ENCODE results near the gene CPT1C.

CPT1C gene

GRCh38 chr19:49689133-49690078 is 1.5 kb upstream of the CPT1C start, which contains the start of gene ADM5:
ADM5 (plus strand) TSS chr19:49689594; CDS start chr19:49689838, 244 bp downstream.
- Histone ChIP-seq H3K27me3 (ENCODE audit: insufficient read depth, insufficient read length) (no peaks in the 10 kb centered on the region), H3K36me3 (ENCODE audit: insufficient read depth, insufficient read length, low read length) (peaks cover 52% of the 10 kb centered on the region), H3K4me1 (ENCODE audit: insufficient read depth, insufficient read length) (peaks cover 22% of the 10 kb centered on the region), H3K9ac (ENCODE audit: insufficient read length, low read depth) (peak within 1 kb of the TSS; percentile 88), H3K9me3 (ENCODE audit: insufficient read depth, low read length) (no peaks in the 10 kb centered on the region), H3K4me3 (ENCODE audit: insufficient read length, low read depth) (peak within 1 kb of the TSS; percentile 60)
- no peak for TF ChIP-seq ZNF274 (IDR thresholded peaks at IDR 0.05; ENCODE audit: low read depth, low read length)
- TF ChIP-seq SUZ12 (IDR thresholded peaks at IDR 0.05; ENCODE audit: extremely low read depth, insufficient read depth, insufficient read length) = no peak
- no peak for TF ChIP-seq YY1 (IDR thresholded peaks at IDR 0.05; ENCODE audit: insufficient read depth, insufficient read length)
- no peak for DNase-seq (ENCODE audit: low read depth, low spot score)

GRCh38 chr19:49690079-49690655 is 749 bp upstream of the CPT1C start:
- Histone ChIP-seq H3K9ac (ENCODE audit: insufficient read length, low read depth) (peak overlapping the region; percentile 88), H3K4me3 (ENCODE audit: insufficient read length, low read depth) (peak overlapping the region; percentile 60), H3K27me3 (ENCODE audit: insufficient read depth, insufficient read length) (no peaks in the 10 kb centered on the region), H3K4me1 (ENCODE audit: insufficient read depth, insufficient read length) (peaks cover 20% of the 10 kb centered on the region), H3K9me3 (ENCODE audit: insufficient read depth, low read length) (no peaks in the 10 kb centered on the region), H3K36me3 (ENCODE audit: insufficient read depth, insufficient read length, low read length) (peaks cover 44% of the 10 kb centered on the region)
- no peak for TF ChIP-seq ZNF274 (IDR thresholded peaks at IDR 0.05; ENCODE audit: low read depth, low read length)
- no peak for TF ChIP-seq YY1 (IDR thresholded peaks at IDR 0.05; ENCODE audit: insufficient read depth, insufficient read length)
- no peak for TF ChIP-seq SUZ12 (IDR thresholded peaks at IDR 0.05; ENCODE audit: extremely low read depth, insufficient read depth, insufficient read length)
- DNase-seq (ENCODE audit: low read depth, low spot score) = no peak

GRCh38 chr19:49691243-49692146 is 579 bp downstream of the CPT1C start:
- Histone ChIP-seq H3K9ac (ENCODE audit: insufficient read length, low read depth) (peak overlapping the region; percentile 88), H3K4me3 (ENCODE audit: insufficient read length, low read depth) (peak overlapping the region; percentile 60), H3K36me3 (ENCODE audit: insufficient read depth, insufficient read length, low read length) (peaks cover 31% of the 10 kb centered on the region), H3K9me3 (ENCODE audit: insufficient read depth, low read length) (no peaks in the 10 kb centered on the region), H3K4me1 (ENCODE audit: insufficient read depth, insufficient read length) (peaks cover 19% of the 10 kb centered on the region), H3K27me3 (ENCODE audit: insufficient read depth, insufficient read length) (no peaks in the 10 kb centered on the region)
- no peak for DNase-seq (ENCODE audit: low read depth, low spot score)
- no peak for TF ChIP-seq YY1 (IDR thresholded peaks at IDR 0.05; ENCODE audit: insufficient read depth, insufficient read length)
- TF ChIP-seq SUZ12 (IDR thresholded peaks at IDR 0.05; ENCODE audit: extremely low read depth, insufficient read depth, insufficient read length) = no peak
- no peak for TF ChIP-seq ZNF274 (IDR thresholded peaks at IDR 0.05; ENCODE audit: low read depth, low read length)

GRCh38 chr19:49692147-49692506 is 1.2 kb downstream of the CPT1C start:
- peaks cover 19% of the 10 kb centered on the region for H3K4me1 ChIP-seq (ENCODE audit: insufficient read depth, insufficient read length)
- no peak overlapping the region for H3K4me3 ChIP-seq (ENCODE audit: insufficient read length, low read depth)
- H3K36me3 ChIP-seq (ENCODE audit: insufficient read depth, insufficient read length, low read length) = peaks cover 27% of the 10 kb centered on the region
- no peaks in the 10 kb centered on the region for H3K27me3 ChIP-seq (ENCODE audit: insufficient read depth, insufficient read length)
- no peak for TF ChIP-seq SUZ12 (IDR thresholded peaks at IDR 0.05; ENCODE audit: extremely low read depth, insufficient read depth, insufficient read length)
- no peak for TF ChIP-seq YY1 (IDR thresholded peaks at IDR 0.05; ENCODE audit: insufficient read depth, insufficient read length)
- no peak for TF ChIP-seq ZNF274 (IDR thresholded peaks at IDR 0.05; ENCODE audit: low read depth, low read length)
- H3K9ac ChIP-seq (ENCODE audit: insufficient read length, low read depth) = peak overlapping the region; percentile 64
- no peak for DNase-seq (ENCODE audit: low read depth, low spot score)
- H3K9me3 ChIP-seq (ENCODE audit: insufficient read depth, low read length) = no peaks in the 10 kb centered on the region

- Histone ChIP-seq H3K27me3 (ENCODE audit: insufficient read depth, insufficient read length) (no peaks in the 10 kb centered on the region), H3K9ac (ENCODE audit: insufficient read length, low read depth) (no peak overlapping the region), H3K4me3 (ENCODE audit: insufficient read length, low read depth) (no peak overlapping the region), H3K4me1 (ENCODE audit: insufficient read depth, insufficient read length) (peaks cover 3% of the 10 kb centered on the region), H3K9me3 (ENCODE audit: insufficient read depth, low read length) (no peaks in the 10 kb centered on the region), H3K36me3 (ENCODE audit: insufficient read depth, insufficient read length, low read length) (no peaks in the 10 kb centered on the region)
- no peak for DNase-seq (ENCODE audit: low read depth, low spot score)
- TF ChIP-seq ZNF274 (IDR thresholded peaks at IDR 0.05; ENCODE audit: low read depth, low read length) (no peak), SUZ12 (IDR thresholded peaks at IDR 0.05; ENCODE audit: extremely low read depth, insufficient read depth, insufficient read length) (no peak), YY1 (IDR thresholded peaks at IDR 0.05; ENCODE audit: insufficient read depth, insufficient read length) (no peak)
These were observed 5.2 kb downstream of the CPT1C start for GRCh38 chr19:49696115-49696514.

GRCh38 chr19:49696865-49697264 is 5.9 kb downstream of the CPT1C start:
- H3K9ac ChIP-seq (ENCODE audit: insufficient read length, low read depth) = no peak overlapping the region
- no peaks in the 10 kb centered on the region for H3K27me3 ChIP-seq (ENCODE audit: insufficient read depth, insufficient read length)
- H3K36me3 ChIP-seq (ENCODE audit: insufficient read depth, insufficient read length, low read length) = no peaks in the 10 kb centered on the region
- no peaks in the 10 kb centered on the region for H3K9me3 ChIP-seq (ENCODE audit: insufficient read depth, low read length)
- DNase-seq (ENCODE audit: low read depth, low spot score) = no peak
- H3K4me1 ChIP-seq (ENCODE audit: insufficient read depth, insufficient read length) = peaks cover 3% of the 10 kb centered on the region
- TF ChIP-seq ZNF274 (IDR thresholded peaks at IDR 0.05; ENCODE audit: low read depth, low read length) (no peak), SUZ12 (IDR thresholded peaks at IDR 0.05; ENCODE audit: extremely low read depth, insufficient read depth, insufficient read length) (no peak), YY1 (IDR thresholded peaks at IDR 0.05; ENCODE audit: insufficient read depth, insufficient read length) (no peak)
- no peak overlapping the region for H3K4me3 ChIP-seq (ENCODE audit: insufficient read length, low read depth)
